ENCODE results near the gene C2orf49.
A peak's percentile ranks its signal among the peaks of the same experiment; 100 is the strongest.

C2orf49 gene

DNA sequence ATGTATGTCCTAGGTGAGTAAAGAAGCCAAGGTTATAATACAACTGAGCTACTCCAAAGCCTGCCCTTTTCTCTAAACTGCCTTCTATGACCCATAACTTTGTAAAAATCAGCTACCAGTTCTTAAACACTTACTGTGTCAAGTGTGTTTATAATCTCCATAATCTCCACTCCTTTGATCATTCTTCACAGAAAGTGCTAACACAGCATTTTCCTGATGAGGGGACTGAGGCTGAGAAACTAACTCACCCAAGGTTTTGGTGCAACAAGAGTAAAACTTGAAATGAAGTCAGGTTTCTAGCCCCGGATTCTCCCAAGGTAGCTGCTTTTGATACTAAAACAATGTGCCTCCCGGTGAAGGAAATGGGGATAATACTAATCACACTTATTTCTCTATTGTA lies 1.9 kb upstream of the C2orf49 start:
- Histone ChIP-seq H3K27me3 (ENCODE audit: insufficient read depth, poor library complexity, severe bottlenecking) (no peaks in the 10 kb centered on the region), H3K4me3 (replicated peaks; ENCODE audit: insufficient read depth, low read length) (no peak overlapping the region), H3K27ac (replicated peaks) (no peak overlapping the region)
- no peak for DNase-seq (ENCODE audit: low read depth in 1 of 2, low spot score in 1 of 2)
- TF ChIP-seq, protein P1, sequence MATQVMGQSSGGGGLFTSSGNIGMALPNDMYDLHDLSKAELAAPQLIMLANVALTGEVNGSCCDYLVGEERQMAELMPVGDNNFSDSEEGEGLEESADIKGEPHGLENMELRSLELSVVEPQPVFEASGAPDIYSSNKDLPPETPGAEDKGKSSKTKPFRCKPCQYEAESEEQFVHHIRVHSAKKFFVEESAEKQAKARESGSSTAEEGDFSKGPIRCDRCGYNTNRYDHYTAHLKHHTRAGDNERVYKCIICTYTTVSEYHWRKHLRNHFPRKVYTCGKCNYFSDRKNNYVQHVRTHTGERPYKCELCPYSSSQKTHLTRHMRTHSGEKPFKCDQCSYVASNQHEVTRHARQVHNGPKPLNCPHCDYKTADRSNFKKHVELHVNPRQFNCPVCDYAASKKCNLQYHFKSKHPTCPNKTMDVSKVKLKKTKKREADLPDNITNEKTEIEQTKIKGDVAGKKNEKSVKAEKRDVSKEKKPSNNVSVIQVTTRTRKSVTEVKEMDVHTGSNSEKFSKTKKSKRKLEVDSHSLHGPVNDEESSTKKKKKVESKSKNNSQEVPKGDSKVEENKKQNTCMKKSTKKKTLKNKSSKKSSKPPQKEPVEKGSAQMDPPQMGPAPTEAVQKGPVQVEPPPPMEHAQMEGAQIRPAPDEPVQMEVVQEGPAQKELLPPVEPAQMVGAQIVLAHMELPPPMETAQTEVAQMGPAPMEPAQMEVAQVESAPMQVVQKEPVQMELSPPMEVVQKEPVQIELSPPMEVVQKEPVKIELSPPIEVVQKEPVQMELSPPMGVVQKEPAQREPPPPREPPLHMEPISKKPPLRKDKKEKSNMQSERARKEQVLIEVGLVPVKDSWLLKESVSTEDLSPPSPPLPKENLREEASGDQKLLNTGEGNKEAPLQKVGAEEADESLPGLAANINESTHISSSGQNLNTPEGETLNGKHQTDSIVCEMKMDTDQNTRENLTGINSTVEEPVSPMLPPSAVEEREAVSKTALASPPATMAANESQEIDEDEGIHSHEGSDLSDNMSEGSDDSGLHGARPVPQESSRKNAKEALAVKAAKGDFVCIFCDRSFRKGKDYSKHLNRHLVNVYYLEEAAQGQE (IDR thresholded peaks at IDR 0.05; ENCODE audit: insufficient replicate concordance, low read depth), result no peak
- no peak for TF ChIP-seq GABPA (IDR thresholded peaks at IDR 0.05; ENCODE audit: low read depth)
- TF ChIP-seq POLR2AphosphoS5 (IDR thresholded peaks at IDR 0.05; ENCODE audit: low read depth), result no peak
- no peak for TF ChIP-seq SPI1 (IDR thresholded peaks at IDR 0.05; ENCODE audit: borderline replicate concordance, low read depth)
- TF ChIP-seq CTCF (IDR thresholded peaks at IDR 0.05; ENCODE audit: insufficient read depth, low read length), result no peak

- Histone ChIP-seq H3K27me3 (ENCODE audit: insufficient read depth, poor library complexity, severe bottlenecking) (no peaks in the 10 kb centered on the region), H3K27ac (replicated peaks) (peak overlapping the region; percentile 98), H3K4me3 (replicated peaks; ENCODE audit: insufficient read depth, low read length) (peak overlapping the region; percentile 92)
- DNase-seq (ENCODE audit: low read depth in 1 of 2, low spot score in 1 of 2), result no peak
- no peak for TF ChIP-seq SPI1 (IDR thresholded peaks at IDR 0.05; ENCODE audit: borderline replicate concordance, low read depth)
- TF ChIP-seq GABPA (IDR thresholded peaks at IDR 0.05; ENCODE audit: low read depth), result no peak
- TF ChIP-seq POLR2AphosphoS5 (IDR thresholded peaks at IDR 0.05; ENCODE audit: low read depth), result no peak
- TF ChIP-seq CTCF (IDR thresholded peaks at IDR 0.05; ENCODE audit: insufficient read depth, low read length), result no peak
- TF ChIP-seq, protein P1 (IDR thresholded peaks at IDR 0.05; ENCODE audit: insufficient replicate concordance, low read depth), result no peak
Measured at GRCh38 chr2:105336786-105337121, 586 bp upstream of the C2orf49 start.

GRCh38 chr2:105338020-105338385 lies 663 bp downstream of the C2orf49 start:
- H3K27ac ChIP-seq (replicated peaks), result peak overlapping the region; percentile 98

More at GRCh38 chr2:105338020-105338385, 663 bp downstream of the C2orf49 start:
- DNase-seq (ENCODE audit: low read depth in 1 of 2, low spot score in 1 of 2), result no peak
- Histone ChIP-seq H3K27me3 (ENCODE audit: insufficient read depth, poor library complexity, severe bottlenecking) (no peaks in the 10 kb centered on the region), H3K4me3 (replicated peaks; ENCODE audit: insufficient read depth, low read length) (peak overlapping the region; percentile 92)
- TF ChIP-seq GABPA (IDR thresholded peaks at IDR 0.05; ENCODE audit: low read depth) (no peak), SPI1 (IDR thresholded peaks at IDR 0.05; ENCODE audit: borderline replicate concordance, low read depth) (no peak), POLR2AphosphoS5 (IDR thresholded peaks at IDR 0.05; ENCODE audit: low read depth) (no peak), CTCF (IDR thresholded peaks at IDR 0.05; ENCODE audit: insufficient read depth, low read length) (no peak)
- TF ChIP-seq, protein P1 (IDR thresholded peaks at IDR 0.05; ENCODE audit: insufficient replicate concordance, low read depth), result no peak

Measured in HL-60 (cell line).